H9 (cell line): Measurements from ENCODE around the gene LETMD1. TPM values are rescaled to one million over a fixed set of nuclear protein-coding genes. Genes with fewer than 3 reads are reported as not detected.

ENCODE experiments used
- DNase-seq: peaks from one replicate; pipeline ENCODE4 v3.0.0-alpha.2; 2017
- H2AFZ ChIP-seq: one replicate; pipeline ENCODE4 v1.6.1; 2013; ENCODE audit warnings: mild to moderate bottlenecking, low read length, control low read depth, moderate library complexity
- H2AK5ac ChIP-seq: 2 replicates; pipeline ENCODE4 v1.6.1; 2013; ENCODE audit warnings: low read length, control low read depth, mixed read lengths; ENCODE audit not compliant: insufficient read length
- H2BK120ac ChIP-seq: one replicate; pipeline ENCODE4 v1.6.1; 2013; ENCODE audit warnings: low read depth, mild to moderate bottlenecking, low read length, control low read depth, inconsistent platforms; ENCODE audit not compliant: poor library complexity, severe bottlenecking
- H2BK12ac ChIP-seq: 2 replicates; pipeline ENCODE4 v1.6.1; 2013; ENCODE audit warnings: low read length, control low read depth, mixed read lengths, low read depth; ENCODE audit not compliant: insufficient read length
- H2BK15ac ChIP-seq: 2 replicates; pipeline ENCODE4 v1.6.1; 2013; ENCODE audit warnings: low read depth, low read length, control low read depth
- H2BK20ac ChIP-seq: one replicate; pipeline ENCODE4 v1.6.1; 2013; ENCODE audit warnings: low read depth, mild to moderate bottlenecking, low read length, control low read depth, inconsistent platforms; ENCODE audit not compliant: poor library complexity, severe bottlenecking
- H2BK5ac ChIP-seq: 2 replicates; pipeline ENCODE4 v1.6.1; 2013; ENCODE audit warnings: low read length, control low read depth, mixed read lengths; ENCODE audit not compliant: insufficient read length
- H3K14ac ChIP-seq: 2 replicates; pipeline ENCODE4 v1.6.1; 2013; ENCODE audit warnings: low read length, control low read depth; ENCODE audit not compliant: insufficient read depth
- H3K18ac ChIP-seq: 2 replicates; pipeline ENCODE4 v1.6.1; 2013; ENCODE audit warnings: low read depth, mild to moderate bottlenecking, mixed read lengths, low read length, control low read depth; ENCODE audit not compliant: insufficient read length
- H3K23ac ChIP-seq: 2 replicates; pipeline ENCODE4 v1.6.1; 2013; ENCODE audit warnings: low read length, control low read depth, mixed read lengths, low read depth; ENCODE audit not compliant: insufficient read length
- H3K23me2 ChIP-seq: 2 replicates; pipeline ENCODE4 v1.6.1; 2013; ENCODE audit warnings: low read depth, mild to moderate bottlenecking, mixed read lengths, low read length, control low read depth; ENCODE audit not compliant: insufficient read length, poor library complexity, severe bottlenecking
- H3K27ac ChIP-seq: 2 replicates; pipeline ENCODE4 v1.5.1; 2013; ENCODE audit warnings: low read length, control low read depth, mixed read lengths, low read depth; ENCODE audit not compliant: insufficient read length
- H3K27me3 ChIP-seq: 2 replicates; pipeline ENCODE4 v1.6.1; 2013; ENCODE audit warnings: low read length, control low read depth, inconsistent platforms; ENCODE audit not compliant: insufficient read depth
- H3K4ac ChIP-seq: 2 replicates; pipeline ENCODE4 v1.6.1; 2013; ENCODE audit warnings: low read depth, mild to moderate bottlenecking, control low read depth, inconsistent platforms, low read length, moderate library complexity
- H3K4me1 ChIP-seq: 2 replicates; pipeline ENCODE4 v1.6.1; 2013; ENCODE audit warnings: low read length, control low read depth, inconsistent platforms; ENCODE audit not compliant: insufficient read depth
- H3K4me2 ChIP-seq: 2 replicates; pipeline ENCODE4 v1.6.1; 2013; ENCODE audit warnings: low read length, control low read depth, mixed read lengths; ENCODE audit not compliant: insufficient read length, insufficient read depth
- H3K56ac ChIP-seq: 2 replicates; pipeline ENCODE4 v1.6.1; 2013; ENCODE audit warnings: low read depth, mild to moderate bottlenecking, mixed read lengths, low read length, control low read depth; ENCODE audit not compliant: insufficient read length
- H3K79me1 ChIP-seq: 2 replicates; pipeline ENCODE4 v1.6.1; 2013; ENCODE audit warnings: low read depth, mild to moderate bottlenecking, moderate library complexity, low read length, control low read depth, inconsistent platforms; ENCODE audit not compliant: insufficient read depth, poor library complexity, severe bottlenecking
- H3K79me2 ChIP-seq: 2 replicates; pipeline ENCODE4 v1.6.1; 2013; ENCODE audit warnings: low read length, control low read depth, inconsistent platforms; ENCODE audit not compliant: insufficient read depth
- H3K9ac ChIP-seq: 2 replicates; pipeline ENCODE4 v1.6.1; 2013; ENCODE audit warnings: low read length, control low read depth, mixed read lengths; ENCODE audit not compliant: insufficient read length; ENCODE audit errors: extremely low read depth
- H3K9me3 ChIP-seq: one replicate; pipeline ENCODE4 v1.6.1; 2013; ENCODE audit warnings: low read depth, low read length, inconsistent platforms; ENCODE audit not compliant: control insufficient read depth
- H3T11ph ChIP-seq: one replicate; pipeline ENCODE4 v1.6.1; 2013; ENCODE audit warnings: mild to moderate bottlenecking, low read length, control low read depth, inconsistent platforms
- H4K20me1 ChIP-seq: one replicate; pipeline ENCODE4 v1.6.1; 2013; ENCODE audit not compliant: control insufficient read depth, insufficient read length, insufficient read depth
- H4K5ac ChIP-seq: 2 replicates; pipeline ENCODE4 v1.6.1; 2013; ENCODE audit warnings: low read depth, mild to moderate bottlenecking, mixed read lengths, low read length, control low read depth; ENCODE audit not compliant: insufficient read length
- H4K8ac ChIP-seq: replicated peaks from 2 replicates; pipeline ENCODE4 v1.6.1; 2013; ENCODE audit warnings: low read length, control low read depth, mixed read lengths, low read depth; ENCODE audit not compliant: insufficient read length
- H4K91ac ChIP-seq: 2 replicates; pipeline ENCODE4 v1.6.1; 2013; ENCODE audit warnings: low read depth, mild to moderate bottlenecking, moderate library complexity, mixed read lengths, low read length, control low read depth; ENCODE audit not compliant: insufficient read length
- H3K27ac Mint-ChIP-seq, 3 experiments: 2 replicates in 2 of 3; 3 replicates in 1 of 3; pipeline ENCODE4 v1.8.0; 2020 to 2021; ENCODE audit warnings: mixed read lengths in 3 of 3, mild to moderate bottlenecking in 1 of 3, moderate library complexity in 1 of 3
- H3K27me3 Mint-ChIP-seq: 2 replicates; pipeline ENCODE4 v1.8.0; 2021; ENCODE audit warnings: low read depth, mild to moderate bottlenecking, moderate library complexity, mixed read lengths
- H3K36me3 Mint-ChIP-seq, 3 experiments: 2 replicates in 2 of 3; 3 replicates in 1 of 3; pipeline ENCODE4 v1.8.0; 2020 to 2021; ENCODE audit warnings: low read depth in 3 of 3, mixed read lengths in 3 of 3; ENCODE audit not compliant: insufficient read depth in 1 of 3
- H3K4me1 Mint-ChIP-seq, 2 experiments: 2 replicates each; pipeline ENCODE4 v1.8.0; 2020; ENCODE audit warnings: mixed read lengths in 2 of 2
- H3K4me3 Mint-ChIP-seq, 2 experiments: 2 replicates in 1 of 2; 3 replicates in 1 of 2; pipeline ENCODE4 v1.8.0; 2020 to 2021; ENCODE audit warnings: mild to moderate bottlenecking in 2 of 2, mixed read lengths in 2 of 2, moderate library complexity in 1 of 2
- H3K9me3 Mint-ChIP-seq, 2 experiments: 2 replicates in 1 of 2; 3 replicates in 1 of 2; pipeline ENCODE4 v1.8.0; 2020; ENCODE audit warnings: mild to moderate bottlenecking in 2 of 2, mixed read lengths in 2 of 2, moderate library complexity in 1 of 2
- CTCF ChIP-seq: fragments of 200-600 bp; sonication (generic); conservative IDR thresholded peaks from 3 replicates; pipeline ENCODE4 v1.8.0; 2021; ENCODE audit warnings: antibody characterized with exemption, mild to moderate bottlenecking
- WGBS: extraction: QIAGEN DNeasy Blood & Tissue Kit; methylation state at CpG from one replicate; pipeline ENCODE4 v1.1.7; 2013; ENCODE audit warnings: missing lambda C conversion rate, low lambda C conversion rate, mixed read lengths; ENCODE audit not compliant: insufficient read length; ENCODE audit errors: extremely low coverage; 5-methylcytosine and 5-hydroxymethylcytosine counted together
- total RNA-seq: library from RNA; stranded (reverse); gene quantifications from 2 replicates; pipeline ENCODE4 v1.2.1, GENCODE V29; 2021

LETMD1 gene
- total RNA-seq, 1 experiment from 2014 or later: 34.9 TPM

DNA sequence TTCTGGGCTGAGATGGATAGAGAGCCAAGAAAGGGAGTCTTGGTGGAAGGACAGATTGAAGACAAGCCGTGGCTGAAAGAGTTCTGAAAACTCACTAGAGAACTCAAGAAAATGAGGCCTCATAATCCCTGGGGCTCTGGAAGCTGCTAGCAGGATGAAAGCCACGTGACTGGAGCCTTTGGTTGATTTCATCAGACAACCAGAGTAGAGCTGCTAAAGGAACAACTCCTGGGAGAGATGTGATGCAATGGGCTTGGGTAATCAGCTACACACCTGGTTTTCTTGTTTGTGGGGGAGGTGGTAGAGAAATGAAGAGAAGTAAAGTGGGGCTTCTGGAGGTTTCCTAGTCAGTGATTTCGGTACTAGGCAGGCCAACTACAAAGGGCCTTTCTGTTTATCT is 21.9 kb downstream of the LETMD1 start:
- H3K27me3 Mint-ChIP-seq: no peaks in the 10 kb centered on the region

More for the DNA sequence above, 21.9 kb downstream of the LETMD1 start:
- H3K4me2 ChIP-seq: no peak overlapping the region
- H3K4ac ChIP-seq: no peak overlapping the region
- H3K9me3 ChIP-seq: no peaks in the 10 kb centered on the region
- no peak overlapping the region for H4K8ac ChIP-seq
- no peak overlapping the region for H2AK5ac ChIP-seq
- no peak overlapping the region for H3K4me3 Mint-ChIP-seq
- WGBS: no CpG with 5 or more reads among the region's 3 CpGs
- H3K9me3 Mint-ChIP-seq: no peaks in the 10 kb centered on the region
- H3K4me1 Mint-ChIP-seq: no peaks in the 10 kb centered on the region
- H2BK20ac ChIP-seq: no peak overlapping the region
- H3K36me3 Mint-ChIP-seq: peaks cover 33 to 82% (median 73%) of the 10 kb centered on the region in 3 experiments
- no peak for DNase-seq
- no peak overlapping the region for H4K91ac ChIP-seq
- H3K27me3 ChIP-seq: no peaks in the 10 kb centered on the region
- H3K27ac ChIP-seq: no peak overlapping the region
- no peaks in the 10 kb centered on the region for H3K79me2 ChIP-seq
- no peak overlapping the region for H3T11ph ChIP-seq
- no peaks in the 10 kb centered on the region for H3K4me1 ChIP-seq
- H2AFZ ChIP-seq: no peak overlapping the region
- no peaks in the 10 kb centered on the region for H3K23me2 ChIP-seq
- H3K56ac ChIP-seq: no peak overlapping the region
- no peak overlapping the region for H2BK12ac ChIP-seq
- H3K18ac ChIP-seq: no peak overlapping the region
- H4K20me1 ChIP-seq: no peaks in the 10 kb centered on the region
- H2BK5ac ChIP-seq: no peak overlapping the region
- H3K14ac ChIP-seq: no peak overlapping the region
- no peak overlapping the region for H2BK120ac ChIP-seq
- no peak overlapping the region for H3K9ac ChIP-seq
- H3K27ac Mint-ChIP-seq: peak overlapping the region in 2 of 3 experiments; percentile 50; a peak in 3 of 7 replicates
- no peak for TF ChIP-seq CTCF
- no peak overlapping the region for H2BK15ac ChIP-seq
- H3K23ac ChIP-seq: no peak overlapping the region
- no peaks in the 10 kb centered on the region for H3K79me1 ChIP-seq
- no peak overlapping the region for H4K5ac ChIP-seq
